Measurements from ENCODE around the gene VEPH1. TPM values are rescaled to one million over a fixed set of nuclear protein-coding genes. Genes with fewer than 3 reads are reported as not detected.

Gene VEPH1
- polyA plus RNA-seq, 1 donor (not counting 4 experiments of a cell fraction or from before 2014, with no cell fraction given): 0.21 TPM

- H3K9me1 ChIP-seq (ENCODE audit: control insufficient read depth, extremely low read depth, insufficient read depth, low read length): no peaks in the 10 kb centered on the region
- TF ChIP-seq, protein P1, sequence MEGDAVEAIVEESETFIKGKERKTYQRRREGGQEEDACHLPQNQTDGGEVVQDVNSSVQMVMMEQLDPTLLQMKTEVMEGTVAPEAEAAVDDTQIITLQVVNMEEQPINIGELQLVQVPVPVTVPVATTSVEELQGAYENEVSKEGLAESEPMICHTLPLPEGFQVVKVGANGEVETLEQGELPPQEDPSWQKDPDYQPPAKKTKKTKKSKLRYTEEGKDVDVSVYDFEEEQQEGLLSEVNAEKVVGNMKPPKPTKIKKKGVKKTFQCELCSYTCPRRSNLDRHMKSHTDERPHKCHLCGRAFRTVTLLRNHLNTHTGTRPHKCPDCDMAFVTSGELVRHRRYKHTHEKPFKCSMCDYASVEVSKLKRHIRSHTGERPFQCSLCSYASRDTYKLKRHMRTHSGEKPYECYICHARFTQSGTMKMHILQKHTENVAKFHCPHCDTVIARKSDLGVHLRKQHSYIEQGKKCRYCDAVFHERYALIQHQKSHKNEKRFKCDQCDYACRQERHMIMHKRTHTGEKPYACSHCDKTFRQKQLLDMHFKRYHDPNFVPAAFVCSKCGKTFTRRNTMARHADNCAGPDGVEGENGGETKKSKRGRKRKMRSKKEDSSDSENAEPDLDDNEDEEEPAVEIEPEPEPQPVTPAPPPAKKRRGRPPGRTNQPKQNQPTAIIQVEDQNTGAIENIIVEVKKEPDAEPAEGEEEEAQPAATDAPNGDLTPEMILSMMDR (optimal IDR thresholded peaks at IDR 0.05 in 1 of 3, IDR thresholded peaks at IDR 0.05 in 1 of 3, conservative IDR thresholded peaks at IDR 0.05 in 1 of 3; ENCODE audit: extremely low read depth in 1 of 3, insufficient read depth in 2 of 3, low read length in 3 of 3): no peak
- TF ChIP-seq EZH2 (IDR thresholded peaks at IDR 0.05; ENCODE audit: low read length): no peak
- H3K79me2 ChIP-seq (ENCODE audit: control insufficient read depth, insufficient read depth, low read length): no peaks in the 10 kb centered on the region
- dilution Hi-C loops (cut with MboI; ENCODE audit: extremely low pct_ligation_motif_present, low sequenced_read_pairs): no loop called here
- H2AFZ ChIP-seq (ENCODE audit: control insufficient read depth, low read length): no peak overlapping the region
- H3K9ac ChIP-seq (ENCODE audit: control insufficient read depth, extremely low read depth, insufficient read depth, low read length): no peak overlapping the region
- FAIRE-seq: no peak
- no peaks in the 10 kb centered on the region for H3K36me3 ChIP-seq (ENCODE audit: control insufficient read depth in 2 of 2, extremely low read depth in 1 of 2, insufficient read depth in 2 of 2, low read length in 2 of 2)
- no peaks in the 10 kb centered on the region for H3K9me3 ChIP-seq (ENCODE audit: control insufficient read depth, low read depth, low read length)
- H3K4me2 ChIP-seq (ENCODE audit: control insufficient read depth, extremely low read depth, insufficient read depth, low read depth, low read length): no peak overlapping the region
- no peak overlapping the region for H3K4me3 ChIP-seq (ENCODE audit: control insufficient read depth in 2 of 3, extremely low read depth in 1 of 3, insufficient read depth in 2 of 3, low read depth in 1 of 3, low read length in 3 of 3)
- no peak for DNase-seq (ENCODE audit: low read depth, low spot score)
- peaks cover 12% of the 10 kb centered on the region for H3K4me1 ChIP-seq (ENCODE audit: control insufficient read depth, extremely low read depth, insufficient read depth, low read length)
- H3K27me3 ChIP-seq (ENCODE audit: control insufficient read depth, extremely low read depth, insufficient read depth, low read length): no peaks in the 10 kb centered on the region
- H3K27ac ChIP-seq (ENCODE audit: control insufficient read depth, insufficient read depth, low read length): no peak overlapping the region
- H4K20me1 ChIP-seq (ENCODE audit: control insufficient read depth, extremely low read depth, insufficient read depth, low read length): no peaks in the 10 kb centered on the region
Measured at GRCh38 chr3:157417247-157417646, 86.0 kb downstream of the VEPH1 start.

DNA sequence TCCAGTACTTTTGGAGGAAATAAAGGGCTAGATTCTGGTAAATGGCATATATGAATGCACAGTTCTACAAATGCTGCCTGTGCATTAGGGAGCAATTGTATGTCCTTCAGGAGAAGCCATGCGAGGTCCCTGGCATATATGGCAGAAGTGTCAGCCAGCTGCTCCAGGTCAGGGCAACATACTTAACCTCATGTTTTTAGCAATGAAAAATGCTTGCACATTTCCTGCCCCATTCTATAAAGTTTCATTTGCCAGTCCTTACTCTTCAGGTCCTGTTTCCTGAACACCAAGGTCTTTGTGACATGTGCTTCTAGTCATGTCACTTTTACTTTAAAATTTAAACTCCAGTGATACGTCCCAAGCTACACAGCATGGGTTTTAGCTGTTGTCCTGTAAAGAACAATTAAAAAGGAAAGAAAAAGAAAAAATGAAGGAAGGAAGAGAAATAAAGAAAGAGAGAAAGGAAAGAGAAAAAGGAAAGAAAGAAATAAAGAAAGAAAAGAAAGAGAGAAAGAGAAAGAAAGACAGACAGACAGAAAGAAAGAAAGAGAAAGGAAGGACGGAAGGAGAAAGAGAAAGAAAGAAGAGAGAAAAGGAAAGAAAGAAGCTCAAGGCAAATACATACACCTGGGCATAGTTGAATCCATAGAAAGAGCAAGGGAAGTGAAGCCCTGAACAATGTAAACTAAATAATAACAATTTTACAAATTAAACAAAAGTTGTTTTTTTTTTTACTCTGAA is 86.7 kb downstream of the VEPH1 start:
- no peak overlapping the region for H2AFZ ChIP-seq (ENCODE audit: control insufficient read depth, low read length)
- peaks cover 12% of the 10 kb centered on the region for H3K4me1 ChIP-seq (ENCODE audit: control insufficient read depth, extremely low read depth, insufficient read depth, low read length)
- no peaks in the 10 kb centered on the region for H3K36me3 ChIP-seq (ENCODE audit: control insufficient read depth in 2 of 2, extremely low read depth in 1 of 2, insufficient read depth in 2 of 2, low read length in 2 of 2)
- no peaks in the 10 kb centered on the region for H4K20me1 ChIP-seq (ENCODE audit: control insufficient read depth, extremely low read depth, insufficient read depth, low read length)
- no peak for FAIRE-seq
- TF ChIP-seq, protein P1 (optimal IDR thresholded peaks at IDR 0.05 in 1 of 3, IDR thresholded peaks at IDR 0.05 in 1 of 3, conservative IDR thresholded peaks at IDR 0.05 in 1 of 3; ENCODE audit: extremely low read depth in 1 of 3, insufficient read depth in 2 of 3, low read length in 3 of 3): no peak
- no peak for TF ChIP-seq EZH2 (IDR thresholded peaks at IDR 0.05; ENCODE audit: low read length)
- no peaks in the 10 kb centered on the region for H3K9me3 ChIP-seq (ENCODE audit: control insufficient read depth, low read depth, low read length)
- no peak overlapping the region for H3K4me3 ChIP-seq (ENCODE audit: control insufficient read depth in 2 of 3, extremely low read depth in 1 of 3, insufficient read depth in 2 of 3, low read depth in 1 of 3, low read length in 3 of 3)
- H3K79me2 ChIP-seq (ENCODE audit: control insufficient read depth, insufficient read depth, low read length): no peaks in the 10 kb centered on the region
- dilution Hi-C loops (cut with MboI; ENCODE audit: extremely low pct_ligation_motif_present, low sequenced_read_pairs): no loop called here
- no peaks in the 10 kb centered on the region for H3K27me3 ChIP-seq (ENCODE audit: control insufficient read depth, extremely low read depth, insufficient read depth, low read length)
- no peak overlapping the region for H3K27ac ChIP-seq (ENCODE audit: control insufficient read depth, insufficient read depth, low read length)
- DNase-seq (ENCODE audit: low read depth, low spot score): no peak
- H3K9ac ChIP-seq (ENCODE audit: control insufficient read depth, extremely low read depth, insufficient read depth, low read length): no peak overlapping the region
- no peaks in the 10 kb centered on the region for H3K9me1 ChIP-seq (ENCODE audit: control insufficient read depth, extremely low read depth, insufficient read depth, low read length)
- no peak overlapping the region for H3K4me2 ChIP-seq (ENCODE audit: control insufficient read depth, extremely low read depth, insufficient read depth, low read depth, low read length)
